ENCODE data around the gene UBASH3A.

DNA sequence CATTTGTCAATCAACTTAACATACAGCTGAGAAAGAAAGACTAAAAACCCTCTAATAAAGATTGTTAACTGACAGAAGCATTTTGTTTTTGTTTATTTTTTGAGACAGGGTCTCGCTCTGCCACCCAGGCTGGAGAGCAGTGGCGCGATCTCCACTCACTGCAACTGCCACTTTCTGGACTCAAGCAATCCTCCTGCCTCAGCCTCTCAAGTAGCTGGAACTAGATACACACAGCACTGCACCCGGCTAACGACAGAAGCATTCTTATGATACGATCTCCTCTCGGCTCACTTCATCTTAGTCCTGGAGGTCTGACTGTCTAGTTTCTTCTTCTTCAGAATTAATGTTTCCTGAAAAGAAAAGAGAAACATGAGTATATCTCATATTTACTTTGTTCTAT, 68.8 kb downstream of the UBASH3A start:
- TF ChIP-seq ZNF621 (tag by site-specific recombination; IDR thresholded peaks at IDR 0.05) (no peak), SP2 (tag by site-specific recombination; IDR thresholded peaks at IDR 0.05) (no peak), KLF9 (tag by site-specific recombination; IDR thresholded peaks at IDR 0.05; ENCODE audit: low read depth) (no peak), ZNF140 (tag by site-specific recombination; IDR thresholded peaks at IDR 0.05) (no peak), HOXA7 (CRISPR knock-in tag; IDR thresholded peaks at IDR 0.05; ENCODE audit: borderline replicate concordance) (no peak), ZNF555 (tag by site-specific recombination; conservative IDR thresholded peaks at IDR 0.05) (no peak)
- TF ChIP-seq, protein P1, sequence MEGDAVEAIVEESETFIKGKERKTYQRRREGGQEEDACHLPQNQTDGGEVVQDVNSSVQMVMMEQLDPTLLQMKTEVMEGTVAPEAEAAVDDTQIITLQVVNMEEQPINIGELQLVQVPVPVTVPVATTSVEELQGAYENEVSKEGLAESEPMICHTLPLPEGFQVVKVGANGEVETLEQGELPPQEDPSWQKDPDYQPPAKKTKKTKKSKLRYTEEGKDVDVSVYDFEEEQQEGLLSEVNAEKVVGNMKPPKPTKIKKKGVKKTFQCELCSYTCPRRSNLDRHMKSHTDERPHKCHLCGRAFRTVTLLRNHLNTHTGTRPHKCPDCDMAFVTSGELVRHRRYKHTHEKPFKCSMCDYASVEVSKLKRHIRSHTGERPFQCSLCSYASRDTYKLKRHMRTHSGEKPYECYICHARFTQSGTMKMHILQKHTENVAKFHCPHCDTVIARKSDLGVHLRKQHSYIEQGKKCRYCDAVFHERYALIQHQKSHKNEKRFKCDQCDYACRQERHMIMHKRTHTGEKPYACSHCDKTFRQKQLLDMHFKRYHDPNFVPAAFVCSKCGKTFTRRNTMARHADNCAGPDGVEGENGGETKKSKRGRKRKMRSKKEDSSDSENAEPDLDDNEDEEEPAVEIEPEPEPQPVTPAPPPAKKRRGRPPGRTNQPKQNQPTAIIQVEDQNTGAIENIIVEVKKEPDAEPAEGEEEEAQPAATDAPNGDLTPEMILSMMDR (tag by site-specific recombination; IDR thresholded peaks at IDR 0.05) = no peak
- TF ChIP-seq, protein P2, sequence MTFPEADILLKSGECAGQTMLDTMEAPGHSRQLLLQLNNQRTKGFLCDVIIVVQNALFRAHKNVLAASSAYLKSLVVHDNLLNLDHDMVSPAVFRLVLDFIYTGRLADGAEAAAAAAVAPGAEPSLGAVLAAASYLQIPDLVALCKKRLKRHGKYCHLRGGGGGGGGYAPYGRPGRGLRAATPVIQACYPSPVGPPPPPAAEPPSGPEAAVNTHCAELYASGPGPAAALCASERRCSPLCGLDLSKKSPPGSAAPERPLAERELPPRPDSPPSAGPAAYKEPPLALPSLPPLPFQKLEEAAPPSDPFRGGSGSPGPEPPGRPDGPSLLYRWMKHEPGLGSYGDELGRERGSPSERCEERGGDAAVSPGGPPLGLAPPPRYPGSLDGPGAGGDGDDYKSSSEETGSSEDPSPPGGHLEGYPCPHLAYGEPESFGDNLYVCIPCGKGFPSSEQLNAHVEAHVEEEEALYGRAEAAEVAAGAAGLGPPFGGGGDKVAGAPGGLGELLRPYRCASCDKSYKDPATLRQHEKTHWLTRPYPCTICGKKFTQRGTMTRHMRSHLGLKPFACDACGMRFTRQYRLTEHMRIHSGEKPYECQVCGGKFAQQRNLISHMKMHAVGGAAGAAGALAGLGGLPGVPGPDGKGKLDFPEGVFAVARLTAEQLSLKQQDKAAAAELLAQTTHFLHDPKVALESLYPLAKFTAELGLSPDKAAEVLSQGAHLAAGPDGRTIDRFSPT (tag by site-specific recombination; IDR thresholded peaks at IDR 0.05) = no peak
